ENCODE data around the gene SNIP1.

DNA sequence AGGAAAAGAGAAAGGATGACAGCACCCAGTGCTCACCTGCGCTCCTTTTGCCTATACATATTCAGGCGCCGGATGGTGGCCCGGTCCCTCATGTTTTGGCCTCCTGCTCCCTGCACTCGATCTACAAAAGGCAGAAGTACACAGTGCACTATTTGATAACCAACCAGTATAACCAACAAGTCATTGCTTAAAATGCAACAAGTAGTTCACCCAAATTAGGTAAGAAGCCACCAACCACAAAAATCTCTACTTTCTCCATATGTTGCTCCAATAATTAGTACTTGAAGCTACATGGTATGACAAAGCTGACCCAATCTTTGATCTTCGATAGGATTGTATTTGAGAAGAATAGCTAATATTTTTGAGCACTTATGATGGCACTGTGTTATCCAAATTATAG is 39.6 kb upstream of the SNIP1 start:
- TF ChIP-seq, protein P1, sequence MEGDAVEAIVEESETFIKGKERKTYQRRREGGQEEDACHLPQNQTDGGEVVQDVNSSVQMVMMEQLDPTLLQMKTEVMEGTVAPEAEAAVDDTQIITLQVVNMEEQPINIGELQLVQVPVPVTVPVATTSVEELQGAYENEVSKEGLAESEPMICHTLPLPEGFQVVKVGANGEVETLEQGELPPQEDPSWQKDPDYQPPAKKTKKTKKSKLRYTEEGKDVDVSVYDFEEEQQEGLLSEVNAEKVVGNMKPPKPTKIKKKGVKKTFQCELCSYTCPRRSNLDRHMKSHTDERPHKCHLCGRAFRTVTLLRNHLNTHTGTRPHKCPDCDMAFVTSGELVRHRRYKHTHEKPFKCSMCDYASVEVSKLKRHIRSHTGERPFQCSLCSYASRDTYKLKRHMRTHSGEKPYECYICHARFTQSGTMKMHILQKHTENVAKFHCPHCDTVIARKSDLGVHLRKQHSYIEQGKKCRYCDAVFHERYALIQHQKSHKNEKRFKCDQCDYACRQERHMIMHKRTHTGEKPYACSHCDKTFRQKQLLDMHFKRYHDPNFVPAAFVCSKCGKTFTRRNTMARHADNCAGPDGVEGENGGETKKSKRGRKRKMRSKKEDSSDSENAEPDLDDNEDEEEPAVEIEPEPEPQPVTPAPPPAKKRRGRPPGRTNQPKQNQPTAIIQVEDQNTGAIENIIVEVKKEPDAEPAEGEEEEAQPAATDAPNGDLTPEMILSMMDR (IDR thresholded peaks at IDR 0.05): no peak
- no peak for TF ChIP-seq POLR2A (IDR thresholded peaks at IDR 0.05)
- TF ChIP-seq POLR2AphosphoS5 (IDR thresholded peaks at IDR 0.05): no peak
- no peak for TF ChIP-seq EP300 (IDR thresholded peaks at IDR 0.05)
